ENCODE measurements around the gene MAPK8IP2. TPM values are rescaled to one million over a fixed set of nuclear protein-coding genes. Genes with fewer than 3 reads are reported as not detected.

MAPK8IP2 gene
- total and polyA plus RNA-seq, 2 of the 13 experiments (the other 11 are each of a cell fraction or from before 2014, with no cell fraction given) = 1.3 to 2.6 TPM

- TF ChIP-seq ZNF740 (CRISPR knock-in tag; IDR thresholded peaks at IDR 0.05) (no peak; the same call in 1 of the 2 replicates), SNAPC2 (CRISPR knock-in tag; IDR thresholded peaks at IDR 0.05) (peak; percentile 49; the same call in 1 of the 2 replicates), NFE2L1 (CRISPR knock-in tag; IDR thresholded peaks at IDR 0.05; ENCODE audit: borderline replicate concordance) (no peak), PRDM10 (CRISPR knock-in tag; IDR thresholded peaks at IDR 0.05; ENCODE audit: low read depth) (no peak), ZNF275 (CRISPR knock-in tag; IDR thresholded peaks at IDR 0.05; ENCODE audit: borderline replicate concordance) (peak; percentile 14; the same call in 1 of the 2 replicates), REST (IDR thresholded peaks at IDR 0.05; ENCODE audit: borderline replicate concordance in 1 of 2, low read depth in 1 of 2, low read length in 2 of 2) (peak in 1 of 2 experiments; percentile 15; a peak in 1 of 4 replicates), ZNF562 (CRISPR knock-in tag; IDR thresholded peaks at IDR 0.05; ENCODE audit: borderline replicate concordance) (no peak), ZFY (CRISPR knock-in tag; IDR thresholded peaks at IDR 0.05) (peak; percentile 91), ZNF747 (CRISPR knock-in tag; IDR thresholded peaks at IDR 0.05; ENCODE audit: borderline replicate concordance) (0 out of 2 replicates have a peak, but pooled peaks have one; percentile 18), KMT2B (CRISPR knock-in tag; IDR thresholded peaks at IDR 0.05) (no peak; the same call in 1 of the 2 replicates), ZNF772 (CRISPR knock-in tag; IDR thresholded peaks at IDR 0.05) (peak; percentile 16; the same call in 1 of the 2 replicates), ZNF101 (CRISPR knock-in tag; IDR thresholded peaks at IDR 0.05; ENCODE audit: borderline replicate concordance, low read depth) (no peak), ARID5B (CRISPR knock-in tag; IDR thresholded peaks at IDR 0.05) (peak; percentile 27; the same call in 1 of the 2 replicates)
Measured at GRCh38 chr22:50582493-50583293, 17.9 kb upstream of the MAPK8IP2 start, which contains the start of gene CHKB (continued).
